DOHH2 (cell line): Measurements from ENCODE around the gene NUTM1.

Experiments used
- H3F3A ChIP-seq: fragments of 200-600 bp; sonication (generic), shearing (Covaris generic); 2 replicates; pipeline ENCODE4 v1.6.0; 2016; ENCODE audit warnings: antibody characterized with exemption, mild to moderate bottlenecking; ENCODE audit not compliant: control insufficient read depth, insufficient read depth
- H3K27ac ChIP-seq: fragments of 200-600 bp; sonication (generic); 2 replicates; pipeline ENCODE4 v1.5.1; 2014; ENCODE audit warnings: low read depth, mild to moderate bottlenecking, low read length, moderate library complexity
- H3K27me3 ChIP-seq: fragments of 200-600 bp; sonication (generic); 2 replicates; pipeline ENCODE4 v1.6.1; 2014; ENCODE audit warnings: mild to moderate bottlenecking, low read length, mixed read lengths; ENCODE audit not compliant: control insufficient read depth
- H3K36me3 ChIP-seq: fragments of 200-600 bp; sonication (generic); 2 replicates; pipeline ENCODE4 v1.6.1; 2014; ENCODE audit warnings: mild to moderate bottlenecking, low read length, moderate library complexity, mixed read lengths; ENCODE audit not compliant: control insufficient read depth
- H3K4me1 ChIP-seq: fragments of 200-600 bp; sonication (generic); 2 replicates; pipeline ENCODE4 v1.6.1; 2014; ENCODE audit warnings: mild to moderate bottlenecking, low read length, mixed read lengths; ENCODE audit not compliant: control insufficient read depth
- H3K4me2 ChIP-seq: fragments of 200-600 bp; sonication (generic); 2 replicates; pipeline ENCODE4 v1.6.0; 2014; ENCODE audit warnings: mild to moderate bottlenecking, low read length, moderate library complexity
- H3K4me3 ChIP-seq: fragments of 200-600 bp; sonication (generic); 2 replicates; pipeline ENCODE4 v1.5.1; 2014; ENCODE audit warnings: mild to moderate bottlenecking, low read length, mixed read lengths
- H3K79me2 ChIP-seq: fragments of 200-600 bp; sonication (generic); 2 replicates; pipeline ENCODE4 v1.6.1; 2014; ENCODE audit warnings: mild to moderate bottlenecking, low read length, mixed read lengths; ENCODE audit not compliant: control insufficient read depth
- H3K9me2 ChIP-seq: fragments of 200-600 bp; sonication (generic); replicated peaks from 2 replicates; pipeline ENCODE4 v1.6.1; 2014; ENCODE audit warnings: mild to moderate bottlenecking, low read length, mixed read lengths; ENCODE audit not compliant: control insufficient read depth
- H3K9me3 ChIP-seq: fragments of 200-600 bp; sonication (generic); 2 replicates; pipeline ENCODE4 v1.6.1; 2014; ENCODE audit warnings: antibody characterized with exemption, low read length, mixed read lengths; ENCODE audit not compliant: control insufficient read depth, insufficient read depth
- H4K20me1 ChIP-seq: fragments of 200-600 bp; sonication (generic); 2 replicates; pipeline ENCODE4 v1.6.0; 2014; ENCODE audit warnings: low read depth, mild to moderate bottlenecking, antibody characterized with exemption, low read length, moderate library complexity; ENCODE audit not compliant: control insufficient read depth, insufficient read depth
- CTCF ChIP-seq: fragments of 200-600 bp; sonication (generic); IDR thresholded peaks from one replicate; pipeline ENCODE4 v1.5.1; 2014; ENCODE audit warnings: antibody characterized with exemption, mild to moderate bottlenecking, low read depth, low read length; ENCODE audit not compliant: poor library complexity, severe bottlenecking
- EZH2phosphoT487 ChIP-seq: fragments of 200-600 bp; sonication (generic); IDR thresholded peaks from 2 replicates; pipeline ENCODE4 v1.6.1; 2017; ENCODE audit warnings: borderline replicate concordance, mild to moderate bottlenecking, antibody characterized with exemption, low read length, moderate library complexity, mixed read lengths

The NUTM1 gene

GRCh38 chr15:34370129-34370528 lies 27.0 kb downstream of the NUTM1 start:
- Histone ChIP-seq H4K20me1 (0 out of 2 replicates have a peak, but pooled peaks cover 4% of the 10 kb centered on the region), H3K36me3 (peaks cover 3% of the 10 kb centered on the region; the same call in 1 of the 2 replicates), H3F3A (peaks cover 18% of the 10 kb centered on the region), H3K4me2 (peak overlapping the region; percentile 95), H3K4me3 (0 out of 2 replicates have a peak overlapping the region, but pooled peaks have one; percentile 3), H3K27me3 (no peaks in the 10 kb centered on the region), H3K4me1 (peaks cover 44% of the 10 kb centered on the region), H3K9me3 (no peaks in the 10 kb centered on the region), H3K79me2 (peaks cover 18% of the 10 kb centered on the region), H3K27ac (no peak overlapping the region), H3K9me2 (no peaks in the 10 kb centered on the region)
- no peak for TF ChIP-seq EZH2phosphoT487
- TF ChIP-seq CTCF, result no peak

- H3K36me3 ChIP-seq, result peaks cover 3% of the 10 kb centered on the region; the same call in 1 of the 2 replicates
- H3K27me3 ChIP-seq, result no peaks in the 10 kb centered on the region
- no peaks in the 10 kb centered on the region for H3K9me3 ChIP-seq
- TF ChIP-seq CTCF (no peak), EZH2phosphoT487 (no peak)
- peaks cover 13% of the 10 kb centered on the region for H3K79me2 ChIP-seq
- H3K4me2 ChIP-seq, result peak overlapping the region; percentile 15; the same call in 1 of the 2 replicates
- H3K4me3 ChIP-seq, result no peak overlapping the region
- H3K9me2 ChIP-seq, result no peaks in the 10 kb centered on the region
- no peak overlapping the region for H3K27ac ChIP-seq
- H3K4me1 ChIP-seq, result peaks cover 39% of the 10 kb centered on the region
- peaks cover 18% of the 10 kb centered on the region for H3F3A ChIP-seq
- 0 out of 2 replicates have a peak, but pooled peaks cover 1% of the 10 kb centered on the region for H4K20me1 ChIP-seq
These were observed 27.5 kb downstream of the NUTM1 start for GRCh38 chr15:34370643-34371042.

- Histone ChIP-seq H3K4me1 (peaks cover 20% of the 10 kb centered on the region), H3K9me3 (no peaks in the 10 kb centered on the region), H3K4me3 (no peak overlapping the region), H4K20me1 (no peaks in the 10 kb centered on the region), H3K4me2 (no peak overlapping the region), H3K27me3 (no peaks in the 10 kb centered on the region), H3K36me3 (no peaks in the 10 kb centered on the region), H3K9me2 (no peaks in the 10 kb centered on the region), H3K27ac (no peak overlapping the region), H3K79me2 (no peaks in the 10 kb centered on the region), H3F3A (peaks cover 14% of the 10 kb centered on the region)
- TF ChIP-seq EZH2phosphoT487 (no peak), CTCF (no peak)
These were observed 30.8 kb downstream of the NUTM1 start for GRCh38 chr15:34373951-34374350.
